ENCODE measurements around the gene GALNTL6. TPM values are rescaled to one million over a fixed set of nuclear protein-coding genes. Genes with fewer than 3 reads are reported as not detected.

The GALNTL6 gene
- total RNA-seq, 4 donors from 2014 or later, result 0.82 to 0.95 TPM; not detected in 2

DNA sequence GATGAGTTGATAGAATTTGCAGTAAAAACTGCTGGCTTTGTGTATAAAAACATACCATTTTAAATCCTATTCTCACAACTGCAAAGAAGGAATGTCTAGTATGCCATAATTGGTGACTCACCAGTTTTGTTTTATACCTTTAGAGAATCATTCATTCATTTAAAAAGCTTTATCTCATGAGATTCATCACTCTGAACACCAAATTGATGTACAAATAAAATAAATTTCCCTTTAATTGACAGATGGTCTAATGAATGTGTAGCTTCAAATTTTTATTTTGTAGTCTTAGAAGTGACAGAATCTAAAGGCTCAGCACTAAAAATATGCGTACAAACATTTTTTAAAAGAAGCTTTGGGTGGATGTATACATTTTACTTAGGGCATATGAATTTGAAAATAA is 492.5 kb downstream of the GALNTL6 start:
- WGBS, 2 donors (ENCODE audit: low coverage in 1 of 2), result 81 to 83% methylated on average over 1 of the region's 1 CpG
- intact Hi-C loops (cut with DNase I; ENCODE audit: low total_unique reads), result no loop called here

DNA sequence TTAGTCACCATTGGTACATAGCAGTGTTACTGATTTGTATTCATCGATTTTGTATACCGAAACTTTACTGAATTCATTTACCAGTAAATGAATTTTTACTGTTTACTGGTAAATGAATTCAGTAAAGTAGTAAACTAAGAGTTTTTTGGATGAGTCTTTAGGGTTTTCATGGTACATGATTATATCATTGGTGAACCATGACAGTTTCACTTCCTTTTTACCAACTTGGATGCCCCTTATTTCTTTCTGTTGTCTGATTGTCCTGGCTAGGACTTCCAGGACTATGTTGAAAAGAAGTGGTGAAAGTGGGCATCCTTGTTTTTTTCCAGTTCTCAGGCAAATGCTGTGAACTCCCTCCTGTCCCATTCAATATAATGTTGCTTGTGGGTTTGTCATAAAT is 494.9 kb downstream of the GALNTL6 start:
- H3K27me3 ChIP-seq, result no peaks in the 10 kb centered on the region
- H3K9me3 ChIP-seq, result no peaks in the 10 kb centered on the region
- WGBS, 2 donors (ENCODE audit: low coverage in 1 of 2), result 91 to 94% methylated on average over 2 of the region's 2 CpGs
- H3K27ac ChIP-seq, result no peak overlapping the region
- intact Hi-C loops (cut with DNase I; ENCODE audit: low total_unique reads) (no loop called here), in situ Hi-C loops (cut with MboI; ENCODE audit: low pct_ligation_motif_present in 1 of 4, low pct_unique_long_range_greater_than_20kb in 1 of 4, low sequenced_read_pairs in 3 of 4) (no loop called here)
- H3K36me3 ChIP-seq, result no peaks in the 10 kb centered on the region
- no peak for TF ChIP-seq POLR2AphosphoS5 (IDR thresholded peaks at IDR 0.05)
- no peak for TF ChIP-seq POLR2A (IDR thresholded peaks at IDR 0.05)
- TF ChIP-seq, protein P1, sequence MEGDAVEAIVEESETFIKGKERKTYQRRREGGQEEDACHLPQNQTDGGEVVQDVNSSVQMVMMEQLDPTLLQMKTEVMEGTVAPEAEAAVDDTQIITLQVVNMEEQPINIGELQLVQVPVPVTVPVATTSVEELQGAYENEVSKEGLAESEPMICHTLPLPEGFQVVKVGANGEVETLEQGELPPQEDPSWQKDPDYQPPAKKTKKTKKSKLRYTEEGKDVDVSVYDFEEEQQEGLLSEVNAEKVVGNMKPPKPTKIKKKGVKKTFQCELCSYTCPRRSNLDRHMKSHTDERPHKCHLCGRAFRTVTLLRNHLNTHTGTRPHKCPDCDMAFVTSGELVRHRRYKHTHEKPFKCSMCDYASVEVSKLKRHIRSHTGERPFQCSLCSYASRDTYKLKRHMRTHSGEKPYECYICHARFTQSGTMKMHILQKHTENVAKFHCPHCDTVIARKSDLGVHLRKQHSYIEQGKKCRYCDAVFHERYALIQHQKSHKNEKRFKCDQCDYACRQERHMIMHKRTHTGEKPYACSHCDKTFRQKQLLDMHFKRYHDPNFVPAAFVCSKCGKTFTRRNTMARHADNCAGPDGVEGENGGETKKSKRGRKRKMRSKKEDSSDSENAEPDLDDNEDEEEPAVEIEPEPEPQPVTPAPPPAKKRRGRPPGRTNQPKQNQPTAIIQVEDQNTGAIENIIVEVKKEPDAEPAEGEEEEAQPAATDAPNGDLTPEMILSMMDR (IDR thresholded peaks at IDR 0.05), result no peak
- TF ChIP-seq EP300 (IDR thresholded peaks at IDR 0.05; ENCODE audit: low read depth), result no peak
- no peak for DNase-seq
- H3K4me1 ChIP-seq, result no peaks in the 10 kb centered on the region
- H3K4me3 ChIP-seq, result no peak overlapping the region

More for the DNA sequence above, 492.5 kb downstream of the GALNTL6 start:
- no peaks in the 10 kb centered on the region for H3K27me3 ChIP-seq
- no peaks in the 10 kb centered on the region for H3K4me1 ChIP-seq
- no peak for DNase-seq
- in situ Hi-C loops (cut with MboI; ENCODE audit: low pct_ligation_motif_present in 1 of 4, low pct_unique_long_range_greater_than_20kb in 1 of 4, low sequenced_read_pairs in 3 of 4), result no loop called here
- no peak overlapping the region for H3K4me3 ChIP-seq
- no peak overlapping the region for H3K27ac ChIP-seq
- H3K36me3 ChIP-seq, result no peaks in the 10 kb centered on the region
- no peak for TF ChIP-seq EP300 (IDR thresholded peaks at IDR 0.05; ENCODE audit: low read depth)
- TF ChIP-seq, protein P1 (IDR thresholded peaks at IDR 0.05), result no peak
- no peak for TF ChIP-seq POLR2A (IDR thresholded peaks at IDR 0.05)
- no peak for TF ChIP-seq POLR2AphosphoS5 (IDR thresholded peaks at IDR 0.05)
- no peaks in the 10 kb centered on the region for H3K9me3 ChIP-seq

DNA sequence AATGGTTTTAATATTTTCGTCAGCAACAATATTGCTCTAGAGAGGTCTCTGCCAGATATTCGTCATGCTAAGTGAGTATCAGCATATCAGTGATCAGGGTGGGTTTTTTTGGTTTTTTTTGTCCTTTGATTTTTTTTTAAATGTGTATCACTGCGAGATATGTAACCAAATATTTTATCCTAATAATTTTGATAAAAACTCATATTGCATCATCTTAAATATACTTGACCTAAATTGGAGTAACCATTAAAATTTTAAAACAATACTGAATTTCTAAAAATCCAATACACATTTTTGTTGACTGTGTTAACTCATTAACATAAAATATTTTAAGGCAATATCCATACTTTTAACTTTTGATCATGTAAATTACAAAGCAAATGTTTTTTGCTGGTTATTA is 498.5 kb downstream of the GALNTL6 start:
- no peaks in the 10 kb centered on the region for H3K27me3 ChIP-seq
- H3K4me3 ChIP-seq, result no peak overlapping the region
- in situ Hi-C loops (cut with MboI; ENCODE audit: low pct_ligation_motif_present in 1 of 4, low pct_unique_long_range_greater_than_20kb in 1 of 4, low sequenced_read_pairs in 3 of 4) (no loop called here), intact Hi-C loops (cut with DNase I; ENCODE audit: low total_unique reads) (no loop called here)
- H3K4me1 ChIP-seq, result no peaks in the 10 kb centered on the region
- H3K9me3 ChIP-seq, result no peaks in the 10 kb centered on the region
- no peak overlapping the region for H3K27ac ChIP-seq
- H3K36me3 ChIP-seq, result no peaks in the 10 kb centered on the region
- 76 to 81% methylated on average over 3 of the region's 3 CpGs for WGBS, 2 donors (ENCODE audit: low coverage in 1 of 2)
- no peak for DNase-seq
- TF ChIP-seq POLR2A (IDR thresholded peaks at IDR 0.05) (no peak), POLR2AphosphoS5 (IDR thresholded peaks at IDR 0.05) (no peak), EP300 (IDR thresholded peaks at IDR 0.05; ENCODE audit: low read depth) (no peak)
- TF ChIP-seq, protein P1 (IDR thresholded peaks at IDR 0.05), result no peak

DNA sequence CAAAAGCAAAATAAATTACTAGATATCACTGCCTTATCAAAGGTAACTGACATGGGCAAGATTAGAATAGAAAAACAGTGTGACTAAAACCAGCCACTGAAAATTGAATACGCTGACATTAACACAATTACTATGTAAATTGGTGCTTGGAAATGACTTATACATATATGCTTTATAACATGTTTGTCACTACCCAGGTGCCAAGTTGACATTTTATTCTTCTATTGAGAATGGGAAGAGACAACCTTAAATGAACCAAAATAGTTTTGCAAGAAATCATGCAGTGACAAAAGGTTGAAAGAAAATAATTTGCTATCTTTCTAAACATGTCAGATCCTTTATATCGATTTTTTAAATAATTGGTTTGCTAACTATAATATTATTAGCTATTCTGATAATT is 510.1 kb downstream of the GALNTL6 start:
- H3K27ac ChIP-seq, result no peak overlapping the region
- no peaks in the 10 kb centered on the region for H3K4me1 ChIP-seq
- WGBS, 2 donors (ENCODE audit: low coverage in 1 of 2), result 71 to 80% methylated on average over 2 of the region's 2 CpGs
- no peak for TF ChIP-seq EP300 (IDR thresholded peaks at IDR 0.05; ENCODE audit: low read depth)
- no peaks in the 10 kb centered on the region for H3K9me3 ChIP-seq
- in situ Hi-C loops (cut with MboI; ENCODE audit: low pct_ligation_motif_present in 1 of 4, low pct_unique_long_range_greater_than_20kb in 1 of 4, low sequenced_read_pairs in 3 of 4) (no loop called here), intact Hi-C loops (cut with DNase I; ENCODE audit: low total_unique reads) (no loop called here)
- no peak for DNase-seq
- H3K36me3 ChIP-seq, result no peaks in the 10 kb centered on the region
- no peak overlapping the region for H3K4me3 ChIP-seq
- no peaks in the 10 kb centered on the region for H3K27me3 ChIP-seq

DNA sequence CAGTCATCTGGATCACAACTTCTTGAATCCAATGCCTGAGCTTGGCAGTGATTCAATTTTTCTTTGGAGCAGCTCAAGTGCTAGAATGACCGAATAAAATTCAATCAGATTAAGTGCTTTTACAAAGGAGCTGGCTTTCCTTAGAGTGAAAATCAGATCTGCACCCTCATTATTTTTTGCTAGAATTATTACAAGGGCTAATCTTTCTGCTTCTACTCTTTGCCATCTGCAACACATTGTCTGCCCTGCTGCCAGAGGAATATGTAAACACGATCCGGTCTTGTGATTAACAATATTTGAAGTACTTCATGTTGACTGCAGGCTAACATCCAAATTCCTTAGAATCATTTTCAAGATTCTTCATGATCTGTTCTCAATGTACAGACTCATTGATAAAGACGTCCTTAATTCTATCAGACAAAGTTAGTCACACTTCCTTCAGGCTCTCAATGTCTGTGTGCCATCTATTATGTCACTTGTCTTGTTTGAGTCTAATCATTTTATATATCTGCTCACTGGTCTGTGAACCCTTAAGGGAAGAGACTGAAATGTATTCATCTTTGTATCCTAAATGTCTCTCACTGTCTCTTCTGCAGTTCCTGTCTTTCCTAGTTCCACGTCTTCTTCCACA is 531.2 kb downstream of the GALNTL6 start:
- TF ChIP-seq POLR2A (IDR thresholded peaks at IDR 0.05) (no peak), EP300 (IDR thresholded peaks at IDR 0.05; ENCODE audit: low read depth) (no peak), POLR2AphosphoS5 (IDR thresholded peaks at IDR 0.05) (no peak)
- TF ChIP-seq, protein P1 (IDR thresholded peaks at IDR 0.05), result no peak
- in situ Hi-C loops (cut with MboI; ENCODE audit: low pct_ligation_motif_present in 1 of 4, low pct_unique_long_range_greater_than_20kb in 1 of 4, low sequenced_read_pairs in 3 of 4), result no loop called here
- Histone ChIP-seq H3K4me1 (no peaks in the 10 kb centered on the region), H3K27me3 (no peaks in the 10 kb centered on the region), H3K4me3 (no peak overlapping the region), H3K36me3 (no peaks in the 10 kb centered on the region), H3K9me3 (no peaks in the 10 kb centered on the region), H3K27ac (no peak overlapping the region)
- WGBS, 2 donors (ENCODE audit: low coverage in 1 of 2), result 39 to 43% methylated on average over 5 of the region's 5 CpGs
- intact Hi-C loops (cut with DNase I; ENCODE audit: low total_unique reads), result no loop called here
- DNase-seq, result no peak
